Amniotic epithelial cell (primary cell): ENCODE measurements around the gene BRAP.
"Not testable (repeated sequence)": the region's sequence is repeated elsewhere in the genome, so short reads cannot be mapped to it uniquely, and the experiment has no call there.

Experiments
- DNase-seq: peaks from one replicate; pipeline ENCODE4 v3.0.0-alpha.2; 2010; ENCODE audit warnings: low read depth

BRAP gene

DNA sequence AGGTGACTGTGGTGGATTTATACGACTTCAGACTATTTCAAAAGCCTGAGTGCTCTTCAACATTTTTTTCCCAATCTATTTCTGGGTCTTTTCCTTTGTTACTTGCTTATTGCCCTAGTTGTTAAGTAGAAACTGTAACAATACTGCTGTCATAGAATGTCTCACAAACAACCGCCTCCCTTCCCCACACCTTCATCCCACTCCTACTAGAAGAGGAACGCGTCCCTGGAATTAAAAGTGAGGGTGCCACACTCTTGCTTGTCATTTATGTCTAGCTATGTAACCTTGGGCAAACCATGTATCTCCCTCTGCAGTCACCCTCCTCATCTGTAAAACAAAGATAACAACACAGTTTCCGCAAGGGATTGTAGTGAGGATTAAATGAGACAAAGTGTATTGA is 8.6 kb downstream of the BRAP start:
- no peak for DNase-seq

- DNase-seq: peak; percentile 44
Measured at GRCh38 chr12:111673503-111673902, 12.3 kb downstream of the BRAP start.

- DNase-seq: no peak
Measured at GRCh38 chr12:111672822-111673381, 12.9 kb downstream of the BRAP start.

DNA sequence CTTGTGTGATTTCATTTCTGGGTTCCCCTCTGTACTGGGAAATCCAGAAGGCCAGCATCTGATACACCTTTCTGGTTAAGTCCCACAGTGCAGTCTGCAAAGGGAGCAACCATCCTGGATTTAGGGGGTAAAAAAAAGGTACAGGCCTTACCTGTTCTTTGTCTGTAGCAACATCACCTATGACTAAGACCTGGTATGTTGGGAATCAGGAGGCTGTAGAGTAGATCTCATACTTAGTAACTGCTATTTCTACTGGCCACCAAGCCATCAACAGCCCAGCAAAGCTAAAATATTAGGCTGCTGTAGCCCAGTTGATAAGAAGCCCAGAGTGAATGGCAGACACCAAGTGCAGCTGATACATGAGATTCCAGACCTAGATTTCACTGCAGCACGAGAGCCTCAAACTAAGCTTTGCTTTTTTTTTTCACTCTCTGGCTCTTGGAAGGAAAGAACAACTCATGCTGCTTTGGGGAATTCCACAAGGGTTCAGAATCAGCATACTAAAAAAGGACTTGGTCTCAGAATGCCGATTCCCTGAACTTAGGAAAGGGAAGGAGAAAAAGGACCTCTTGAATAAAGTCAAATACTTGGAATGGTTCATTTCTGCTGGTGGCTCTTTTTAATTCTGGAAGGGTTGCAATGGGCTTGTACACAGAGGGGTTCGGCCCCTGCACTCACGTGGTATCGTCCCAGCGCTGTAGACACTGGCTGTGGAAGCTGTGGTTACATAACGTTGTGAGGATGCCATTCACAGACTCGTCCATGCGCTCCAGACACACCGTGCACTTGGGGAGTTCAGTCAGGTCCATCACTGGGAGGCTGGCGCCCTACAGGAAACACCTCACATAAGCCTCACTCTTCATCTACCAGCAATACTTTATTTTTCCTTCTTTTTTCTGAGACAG is 20.5 kb downstream of the BRAP start:
- peak; percentile 22 for DNase-seq

DNA sequence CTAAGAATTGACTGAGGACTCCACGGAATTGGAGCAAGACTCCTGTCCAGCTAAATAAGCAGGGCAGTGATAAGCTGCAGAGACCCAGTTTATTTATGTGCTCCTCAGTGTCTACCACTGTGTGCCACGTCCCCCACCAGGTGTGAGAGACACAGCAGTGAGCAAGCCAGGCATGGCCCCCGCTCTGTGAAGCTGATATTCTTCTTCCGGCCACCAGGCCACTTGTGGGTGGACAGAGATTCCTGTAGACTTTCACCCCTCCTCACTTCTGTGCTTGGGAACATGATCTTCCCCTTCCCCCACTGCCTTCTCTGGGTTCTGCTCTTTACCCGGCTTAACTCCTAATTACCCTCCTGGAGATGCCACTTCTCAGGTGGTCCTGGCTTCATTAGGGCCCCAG is 21.3 kb downstream of the BRAP start:
- no peak for DNase-seq

GRCh38 chr12:111656016-111656415 is 29.7 kb downstream of the BRAP start:
- DNase-seq: no peak

- DNase-seq: no peak
Measured at GRCh38 chr12:111655356-111655755, 30.4 kb downstream of the BRAP start.

GRCh38 chr12:111653596-111653995 is 32.2 kb downstream of the BRAP start:
- DNase-seq: no peak

DNA sequence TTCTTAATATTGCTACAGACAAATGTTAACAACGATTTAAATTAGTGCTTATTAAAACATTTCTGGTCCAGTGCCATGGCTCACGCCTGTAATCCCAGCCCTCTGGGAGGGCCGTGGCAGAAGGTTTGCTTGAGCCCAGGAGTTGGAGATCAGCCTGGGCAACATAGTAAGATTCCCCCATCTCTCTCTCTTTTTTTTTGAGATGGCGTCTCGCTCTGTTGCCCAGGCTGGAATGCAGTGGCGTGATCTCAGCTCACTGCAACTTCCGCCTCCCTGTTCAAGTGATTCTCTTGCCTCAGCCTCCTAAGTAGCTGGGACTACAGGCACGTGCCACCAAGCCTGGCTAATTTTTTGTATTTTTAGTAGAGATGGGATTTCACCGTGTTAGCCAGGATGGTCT is 33.2 kb downstream of the BRAP start:
- DNase-seq: not testable (repeated sequence)

DNA sequence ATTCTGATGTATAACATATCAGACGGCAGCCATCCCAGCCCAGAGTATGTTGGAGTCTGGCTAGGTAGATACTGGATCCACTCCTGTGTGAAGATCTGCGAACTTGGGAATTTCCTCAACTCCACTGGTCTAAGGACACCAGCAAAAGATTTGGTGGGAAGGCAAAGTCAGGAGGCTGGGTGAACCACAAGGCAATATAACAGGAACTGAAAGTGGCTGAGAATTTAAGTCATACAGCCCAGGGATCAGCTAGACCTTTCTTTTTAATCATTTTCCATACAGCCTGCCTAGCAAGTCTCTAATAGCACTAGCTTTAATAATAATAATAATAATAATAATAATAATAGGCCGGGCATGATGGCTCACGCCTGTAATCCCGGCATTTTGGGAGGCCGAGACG is 34.8 kb downstream of the BRAP start:
- no peak for DNase-seq

GRCh38 chr12:111645433-111645832 is 40.3 kb downstream of the BRAP start:
- peak; percentile 79 for DNase-seq

- DNase-seq: peak; percentile 88
Measured at GRCh38 chr12:111643427-111643826, 42.3 kb downstream of the BRAP start.

DNA sequence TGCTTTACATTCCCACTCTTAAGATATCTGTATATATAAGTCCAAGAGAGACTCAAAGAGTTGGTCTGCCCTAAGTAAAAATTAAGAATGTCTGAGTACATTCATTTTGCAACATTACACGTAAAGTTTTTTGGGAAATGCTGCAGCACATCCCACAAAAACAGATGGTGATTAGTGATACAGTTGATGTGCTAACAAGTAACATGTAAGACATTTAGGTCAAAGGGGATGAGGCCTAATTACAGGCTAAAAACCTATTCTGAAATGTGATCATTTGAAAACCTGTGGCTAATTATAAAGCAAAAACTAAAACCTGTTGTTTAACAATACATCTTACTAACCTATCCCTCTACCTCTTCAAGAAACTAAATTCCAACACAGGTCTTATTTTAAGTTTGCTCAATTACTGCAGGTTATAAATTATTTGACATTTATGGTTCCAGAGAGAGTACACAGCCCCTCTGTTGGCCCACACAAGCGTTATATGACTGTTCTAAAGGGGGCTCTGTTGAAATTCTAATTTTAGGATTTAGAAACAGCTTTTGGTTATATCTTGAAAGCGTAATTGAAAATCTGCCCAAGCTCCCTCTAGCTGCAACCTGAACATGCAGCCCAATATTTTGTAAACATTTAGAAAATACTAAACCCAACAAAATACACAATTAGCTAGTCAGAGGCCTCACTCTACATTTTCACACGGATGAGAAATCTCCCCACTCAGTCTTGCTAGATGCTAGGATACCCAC is 42.9 kb downstream of the BRAP start:
- DNase-seq: peak; percentile 47

DNA sequence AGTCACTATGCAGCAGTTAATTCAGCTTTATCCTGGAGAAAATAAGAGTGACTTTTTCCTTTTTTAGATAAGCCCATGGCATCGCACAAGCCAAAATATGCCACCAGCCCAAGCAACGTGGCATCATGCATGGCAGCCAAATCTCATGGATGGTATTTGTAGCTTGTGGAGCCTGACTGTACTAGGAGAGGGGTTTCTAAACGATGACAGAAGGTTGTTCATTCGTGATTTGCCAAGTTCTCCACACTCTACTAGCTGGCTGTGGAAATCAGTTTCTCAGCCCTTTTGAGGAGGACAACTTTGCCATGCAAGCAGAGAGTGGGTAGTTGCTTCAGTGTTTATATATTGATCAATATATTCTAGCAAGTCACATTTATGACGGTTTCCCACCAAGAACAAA is 45.2 kb downstream of the BRAP start:
- DNase-seq: no peak

DNA sequence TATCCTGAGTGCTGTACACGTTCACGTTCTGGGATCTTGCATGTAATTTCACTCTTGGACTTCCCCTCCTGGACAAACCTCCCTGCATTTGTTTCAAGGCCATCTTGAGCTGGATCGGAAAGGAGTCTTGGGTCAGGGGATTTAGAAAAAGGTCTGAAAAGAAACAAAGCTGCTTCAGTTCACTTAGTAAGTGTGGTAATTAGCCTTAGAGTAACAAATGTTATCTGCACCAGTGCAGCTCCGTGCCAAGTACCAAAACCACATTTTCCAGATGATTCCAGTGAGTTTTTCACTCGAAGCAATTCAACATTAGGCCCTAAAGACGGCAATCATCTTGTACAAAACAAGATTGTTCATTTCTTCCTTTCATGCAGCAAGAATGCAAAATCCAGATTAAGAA is 47.2 kb downstream of the BRAP start:
- DNase-seq: peak; percentile 93

GRCh38 chr12:111636209-111636945 is 49.4 kb downstream of the BRAP start:
- peak; percentile 78 for DNase-seq

DNA sequence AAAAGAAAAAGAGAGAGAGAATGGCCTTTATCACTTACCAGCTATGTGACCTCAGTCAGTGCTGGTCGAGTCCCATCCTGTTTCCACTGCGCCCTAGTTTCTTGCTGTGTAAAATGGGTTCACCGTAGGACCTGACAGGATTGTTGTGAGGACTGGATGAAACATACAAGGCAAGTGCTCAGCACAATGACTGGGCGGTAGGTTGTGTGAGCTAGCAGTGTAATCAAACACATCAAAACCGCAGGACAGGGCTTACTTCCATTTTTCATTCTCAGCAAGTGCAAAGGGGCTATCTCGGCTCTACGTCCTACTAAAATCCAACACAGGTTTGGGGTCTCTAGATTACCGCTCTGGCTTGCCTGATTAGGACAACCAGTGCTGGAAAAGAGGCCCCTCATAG is 50.2 kb downstream of the BRAP start:
- DNase-seq: peak; percentile 70

DNA sequence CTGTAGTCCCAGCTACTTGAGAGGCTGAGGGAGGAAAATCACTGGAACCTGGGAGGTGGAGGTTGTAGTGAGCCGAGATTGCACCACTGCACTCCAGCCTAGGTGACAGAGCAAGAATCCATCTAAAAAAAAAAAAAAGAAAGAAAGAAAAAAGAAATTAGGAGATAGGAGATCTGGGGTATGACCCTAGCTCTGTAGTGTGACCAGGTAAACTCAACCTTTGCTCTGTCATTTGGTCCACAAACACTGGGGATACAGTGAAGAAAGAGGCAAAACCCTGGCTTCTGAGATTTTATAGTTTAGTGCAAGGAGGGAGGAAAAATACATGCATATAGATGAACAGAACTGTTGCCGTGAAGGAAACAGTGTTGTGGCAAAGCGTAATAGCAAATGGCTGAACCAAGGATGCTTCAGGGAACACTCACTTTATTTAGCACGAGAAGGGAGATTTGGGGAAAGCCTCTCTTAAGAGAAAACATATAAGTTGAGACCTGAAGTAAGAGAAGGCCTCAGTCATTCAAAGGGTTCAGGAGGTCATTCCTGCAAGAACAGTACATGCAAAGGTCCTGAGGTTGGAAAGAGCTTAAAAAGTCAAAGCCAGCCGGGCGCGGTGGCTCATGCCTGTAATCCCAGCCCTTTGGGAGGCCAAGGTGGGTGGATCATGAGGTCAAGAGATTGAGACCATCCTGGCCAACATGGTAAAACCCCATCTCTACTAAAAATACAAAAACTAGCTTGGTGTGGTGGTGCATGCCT is 57.1 kb downstream of the BRAP start:
- DNase-seq: no peak

DNA sequence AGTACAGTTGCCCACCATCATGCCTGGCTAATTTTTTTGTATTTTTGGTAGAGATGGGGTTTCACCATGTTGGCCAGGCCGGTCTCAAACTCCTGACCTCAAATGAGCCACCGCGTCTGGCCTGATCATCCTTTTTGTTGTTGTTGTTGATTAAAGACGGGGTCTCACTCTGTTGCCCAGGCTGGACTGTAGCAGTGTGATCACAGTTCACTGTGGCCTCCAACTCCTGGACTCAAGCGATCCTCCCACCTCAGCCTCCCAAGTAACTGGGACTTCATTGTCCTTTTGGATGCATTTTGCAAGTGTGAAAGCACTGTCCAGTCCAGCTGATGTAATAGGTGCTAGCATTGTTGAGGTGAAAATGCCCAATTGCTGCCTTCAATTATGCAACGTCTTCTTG is 59.5 kb downstream of the BRAP start:
- no peak for DNase-seq

- DNase-seq: no peak
Measured at GRCh38 chr12:111624540-111624939, 61.2 kb downstream of the BRAP start.

DNA sequence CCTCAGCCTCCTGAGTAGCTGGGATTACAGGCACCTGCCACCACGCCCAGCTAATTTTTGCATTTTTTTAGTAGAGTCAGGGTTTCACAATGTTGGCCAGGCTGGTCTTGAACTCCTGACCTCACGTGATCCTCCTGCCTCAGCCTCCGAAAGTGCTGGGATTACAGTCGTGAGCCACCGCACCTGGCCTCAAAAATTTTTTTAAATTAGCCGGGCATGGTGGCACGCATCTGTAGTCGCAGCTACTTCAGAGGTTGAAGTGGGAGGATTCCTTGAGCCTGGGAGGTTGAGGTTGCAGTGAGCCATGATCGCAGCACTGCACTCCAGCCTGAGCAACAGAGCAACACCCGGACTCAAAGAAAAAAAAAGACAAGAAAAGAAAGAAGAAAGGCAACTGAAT is 67.9 kb downstream of the BRAP start:
- not testable (repeated sequence) for DNase-seq
